ENCODE measurements around the gene KCNRG.
"Not testable (repeated sequence)": the region's sequence is repeated elsewhere in the genome, so short reads cannot be mapped to it uniquely, and the experiment has no call there.

The KCNRG gene, protein sequence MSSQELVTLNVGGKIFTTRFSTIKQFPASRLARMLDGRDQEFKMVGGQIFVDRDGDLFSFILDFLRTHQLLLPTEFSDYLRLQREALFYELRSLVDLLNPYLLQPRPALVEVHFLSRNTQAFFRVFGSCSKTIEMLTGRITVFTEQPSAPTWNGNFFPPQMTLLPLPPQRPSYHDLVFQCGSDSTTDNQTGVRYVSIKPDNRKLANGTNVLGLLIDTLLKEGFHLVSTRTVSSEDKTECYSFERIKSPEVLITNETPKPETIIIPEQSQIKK

DNA sequence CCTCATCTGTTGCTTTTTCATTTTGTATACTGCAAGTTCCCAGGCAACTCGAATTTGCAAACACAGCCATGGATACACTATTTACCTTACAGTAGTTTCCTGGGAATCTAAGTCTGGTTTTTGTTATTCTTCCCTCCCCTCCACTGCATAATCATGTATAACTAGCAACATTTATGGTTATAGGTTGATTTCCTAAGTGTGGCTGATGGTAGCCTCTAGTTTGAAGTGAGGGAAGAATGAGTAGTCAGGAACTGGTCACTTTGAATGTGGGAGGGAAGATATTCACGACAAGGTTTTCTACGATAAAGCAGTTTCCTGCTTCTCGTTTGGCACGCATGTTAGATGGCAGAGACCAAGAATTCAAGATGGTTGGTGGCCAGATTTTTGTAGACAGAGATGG lies at the start of gene KCNRG:
TSS of gene KCNRG (plus strand) at position 187 of the 400 bp plus-strand sequence. CDS start at position 237, 50 bp downstream.
- no peak for DNase-seq (ENCODE audit: low read depth)

DNA sequence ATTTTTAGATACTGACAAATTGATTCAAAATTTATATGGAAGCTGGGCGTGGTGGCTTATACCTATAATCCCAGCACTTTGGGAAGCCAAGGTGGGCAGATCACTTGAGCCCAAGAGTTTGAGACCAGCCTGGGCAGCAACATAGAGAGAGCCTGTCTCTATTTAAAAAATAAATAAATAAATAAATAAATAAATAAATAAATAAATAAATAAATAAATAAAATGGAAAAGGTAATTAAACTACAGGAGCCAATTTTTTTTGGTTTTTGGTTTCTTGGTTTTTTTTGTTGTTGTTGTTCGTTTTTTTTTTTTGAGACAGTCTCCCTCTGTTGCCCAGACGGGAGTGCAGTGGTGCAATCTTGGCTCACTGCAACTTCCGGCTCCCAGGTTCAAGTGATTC lies 47.8 kb upstream of the KCNRG start:
- DNase-seq (ENCODE audit: low read depth), result no peak

DNA sequence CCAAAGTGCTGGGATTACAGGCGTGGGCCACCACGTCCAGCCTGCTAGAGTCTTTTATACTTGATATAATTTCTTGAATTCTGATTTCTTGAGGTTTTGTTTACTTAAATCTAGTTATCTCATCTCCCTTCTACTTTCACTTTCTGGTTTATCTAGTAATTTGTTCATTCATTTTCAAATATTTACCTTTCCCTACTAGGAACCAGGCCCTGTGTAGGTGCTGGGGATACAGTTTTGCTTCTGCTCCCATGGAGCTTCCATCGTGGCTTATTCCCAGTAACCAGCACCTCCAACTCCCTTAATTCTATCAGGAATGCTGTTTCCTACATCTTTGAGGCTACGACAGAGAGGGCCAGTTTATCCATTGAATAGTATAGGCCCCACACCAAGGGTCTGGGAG lies 42.5 kb upstream of the KCNRG start:
- DNase-seq (ENCODE audit: low read depth), result no peak

DNA sequence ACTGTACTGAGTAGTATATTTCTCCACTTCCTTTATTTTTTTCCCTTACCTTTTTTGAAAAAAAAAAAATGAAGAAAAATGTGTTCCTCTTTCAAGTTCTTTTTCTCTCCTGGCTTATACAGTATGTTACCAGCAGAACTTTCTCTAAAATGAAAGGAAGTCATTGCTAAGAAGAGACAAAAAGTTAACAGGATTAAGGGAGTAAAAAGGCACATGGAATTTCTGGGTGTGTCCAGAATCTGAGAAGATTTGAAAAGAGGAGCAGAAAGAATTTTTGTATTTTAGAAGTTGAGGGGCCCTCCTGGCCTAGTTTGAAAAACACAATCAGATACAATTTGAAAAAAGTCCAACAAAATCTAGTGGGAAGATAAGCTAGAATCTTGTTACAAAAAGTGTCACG lies 39.4 kb upstream of the KCNRG start:
- no peak for DNase-seq (ENCODE audit: low read depth)

DNA sequence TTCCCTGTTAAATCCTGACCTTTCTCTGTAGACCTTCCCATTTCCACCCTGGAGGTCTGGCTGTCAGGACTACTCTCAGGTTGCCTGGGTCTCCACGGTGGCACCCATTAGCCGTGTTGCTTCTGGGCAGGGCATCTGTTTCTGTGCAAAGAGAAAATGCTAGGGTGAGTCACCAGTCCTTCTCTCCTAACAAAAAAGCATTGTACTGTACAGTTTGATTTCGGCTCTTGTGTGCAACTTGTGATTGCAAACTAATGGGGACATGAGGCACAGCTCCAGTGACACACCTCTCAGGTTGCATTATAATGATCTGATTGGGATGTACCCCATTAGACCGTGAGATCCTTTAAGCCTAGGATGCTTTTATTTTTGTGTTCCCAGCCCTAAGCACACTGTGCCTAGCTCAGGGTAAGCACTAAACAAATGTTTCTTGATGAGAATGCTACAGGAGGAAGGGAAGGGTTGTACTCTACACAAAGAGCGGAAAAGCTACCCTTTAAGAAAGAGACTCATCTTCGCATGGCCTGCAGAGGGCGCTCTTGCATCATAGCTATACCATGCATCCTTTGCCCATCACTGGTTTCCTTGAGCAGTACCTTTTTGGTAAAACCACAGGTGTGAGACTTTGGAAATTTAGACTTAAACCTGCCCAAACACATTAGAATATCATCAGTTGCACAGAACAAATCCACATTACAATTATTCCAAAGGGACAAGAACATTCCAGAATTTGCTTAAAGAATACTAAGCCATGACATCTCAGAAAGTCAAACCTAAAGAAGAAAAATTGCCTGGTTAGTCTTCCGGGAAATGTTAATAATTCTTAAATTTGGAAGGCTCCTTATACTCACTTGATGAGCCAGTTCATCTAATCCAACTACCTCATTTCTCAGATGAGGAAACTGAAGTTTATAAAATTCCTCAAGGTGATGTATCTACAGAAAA lies 38.7 kb upstream of the KCNRG start:
- peak; percentile 59 for DNase-seq (ENCODE audit: low read depth)

DNA sequence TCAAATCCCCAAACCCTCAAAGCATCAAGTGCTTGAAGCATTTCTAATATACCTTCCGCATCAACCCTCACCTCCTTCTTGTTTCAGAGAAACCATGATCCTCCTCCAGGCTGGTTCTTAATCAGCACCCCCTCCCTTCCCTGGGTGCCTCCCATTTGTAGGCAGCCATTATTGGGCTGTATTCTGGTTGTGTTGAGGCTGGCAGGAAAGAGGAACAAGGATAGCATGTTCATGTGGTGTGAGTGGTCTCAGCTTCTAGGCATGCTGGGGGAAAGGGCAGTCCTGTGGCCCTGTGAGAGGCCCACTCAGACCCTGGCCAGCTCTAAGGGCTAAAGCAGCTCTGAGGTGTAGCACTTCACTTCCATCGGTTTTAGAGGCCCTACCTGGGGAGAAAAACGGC lies 37.3 kb upstream of the KCNRG start:
- DNase-seq (ENCODE audit: low read depth), result no peak

DNA sequence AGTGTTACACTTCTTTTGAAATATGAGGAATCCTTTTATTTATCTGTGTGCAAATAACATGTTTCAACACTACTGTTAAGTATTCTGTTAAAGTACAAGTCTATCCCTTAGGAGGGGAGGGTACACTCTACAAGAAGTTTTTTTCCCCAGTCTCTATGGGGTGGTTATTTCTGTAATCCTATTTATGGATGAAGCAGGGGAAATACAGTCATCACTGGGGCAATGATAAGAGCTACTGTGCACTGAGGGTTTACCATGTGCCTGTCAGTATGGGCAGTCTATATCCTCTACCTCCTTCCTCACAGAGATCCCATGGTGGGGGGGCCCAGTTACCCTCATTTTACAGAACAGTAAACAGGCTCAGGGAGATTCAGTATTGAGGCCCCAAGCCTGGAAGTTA lies 35.0 kb upstream of the KCNRG start:
- no peak for DNase-seq (ENCODE audit: low read depth)

DNA sequence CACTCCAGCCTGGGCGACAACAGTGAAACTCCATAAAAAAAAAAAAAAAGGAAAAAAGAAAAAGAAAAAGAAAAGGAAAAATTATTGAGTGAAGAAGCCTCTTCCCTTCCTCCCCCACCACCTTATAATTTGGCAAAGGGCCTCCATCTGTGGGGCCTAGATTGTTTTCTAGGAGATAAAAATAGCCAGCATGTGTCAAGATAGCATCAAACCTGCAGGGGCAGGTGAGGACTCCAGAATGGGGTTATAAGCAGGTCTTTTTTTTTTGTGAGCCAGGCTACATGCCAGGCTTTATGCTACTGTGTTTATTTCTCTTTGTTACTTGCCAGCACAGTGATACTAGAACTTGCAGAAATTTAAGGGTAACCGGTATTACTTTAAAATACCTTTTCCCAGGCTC lies 30.1 kb upstream of the KCNRG start:
- DNase-seq (ENCODE audit: low read depth), result no peak

DNA sequence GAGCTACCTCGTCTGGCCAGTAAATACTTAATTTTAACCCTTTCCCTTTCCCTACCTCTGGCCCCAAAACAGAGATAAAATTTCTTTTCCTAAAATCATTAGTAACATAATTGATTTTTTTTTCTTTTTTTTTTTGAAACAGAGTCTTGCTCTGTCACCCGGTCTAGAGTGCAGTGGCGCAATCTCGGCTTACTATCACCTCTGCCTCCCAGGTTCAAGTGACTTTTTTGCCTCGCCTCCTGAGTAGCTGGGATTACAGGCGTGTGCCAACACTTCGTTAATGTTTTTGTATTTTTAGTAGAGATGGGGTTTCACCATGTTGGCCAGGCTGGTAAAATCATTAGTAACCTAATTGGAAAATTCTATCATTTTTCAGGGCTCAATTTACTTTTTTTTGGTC lies 28.8 kb upstream of the KCNRG start:
- DNase-seq (ENCODE audit: low read depth), result no peak

DNA sequence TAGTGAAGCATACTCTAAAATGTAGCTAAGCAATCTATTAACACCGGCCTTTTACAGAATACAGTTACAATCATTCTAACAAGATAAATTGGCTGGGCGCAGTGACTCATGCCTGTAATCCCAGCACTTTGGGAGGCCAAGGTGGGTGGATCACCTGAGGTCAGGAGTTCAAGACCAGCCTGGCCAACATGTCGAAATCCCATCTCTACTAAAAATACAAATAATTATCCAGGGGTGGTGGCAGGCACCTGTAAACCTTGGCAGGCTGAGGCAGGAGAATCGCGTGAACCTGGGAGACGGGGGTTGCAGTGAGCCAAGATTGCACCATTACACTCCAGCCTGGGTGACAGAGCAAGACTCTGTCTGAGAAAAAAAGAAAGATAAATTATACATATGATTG lies 24.6 kb upstream of the KCNRG start:
- not testable (repeated sequence) for DNase-seq (ENCODE audit: low read depth)

DNA sequence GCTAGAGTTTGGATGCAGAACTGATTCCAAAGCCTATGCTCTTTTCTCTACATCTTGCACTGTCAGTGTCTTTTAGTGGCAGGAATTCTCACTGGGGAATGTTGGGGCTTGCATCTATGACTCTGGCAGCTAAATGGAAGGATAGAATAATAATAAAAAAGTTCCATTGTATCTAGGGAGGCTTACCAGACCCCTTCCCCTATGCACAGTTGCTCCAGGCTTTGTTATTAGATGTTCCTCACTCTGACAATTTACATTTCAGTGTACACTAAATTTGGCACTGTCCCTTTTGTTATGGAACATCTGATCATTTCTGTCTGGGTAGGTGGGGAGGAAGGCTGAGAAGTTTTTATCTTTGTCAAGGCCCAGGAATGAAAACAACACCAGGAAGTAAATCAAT lies 22.1 kb upstream of the KCNRG start:
- DNase-seq (ENCODE audit: low read depth), result no peak

DNA sequence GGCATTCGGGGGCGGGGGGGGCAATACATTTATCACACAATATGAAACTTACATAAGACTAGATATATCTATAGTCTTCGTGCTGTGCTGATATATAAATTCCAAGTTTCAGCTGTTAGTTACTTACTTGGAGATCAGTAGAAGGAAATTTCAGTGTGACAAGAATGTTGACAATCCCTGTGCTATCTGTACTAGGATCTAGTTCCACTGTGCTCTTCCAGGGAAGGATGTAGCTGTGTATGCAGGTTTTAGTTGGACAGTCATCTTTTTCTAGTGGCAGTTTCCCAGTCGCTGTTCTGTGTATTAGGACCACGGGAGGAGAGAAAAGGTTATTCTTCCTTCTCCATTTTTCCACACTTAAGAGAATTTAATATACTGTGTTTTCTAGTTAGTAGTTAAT lies 21.6 kb upstream of the KCNRG start:
- no peak for DNase-seq (ENCODE audit: low read depth)

DNA sequence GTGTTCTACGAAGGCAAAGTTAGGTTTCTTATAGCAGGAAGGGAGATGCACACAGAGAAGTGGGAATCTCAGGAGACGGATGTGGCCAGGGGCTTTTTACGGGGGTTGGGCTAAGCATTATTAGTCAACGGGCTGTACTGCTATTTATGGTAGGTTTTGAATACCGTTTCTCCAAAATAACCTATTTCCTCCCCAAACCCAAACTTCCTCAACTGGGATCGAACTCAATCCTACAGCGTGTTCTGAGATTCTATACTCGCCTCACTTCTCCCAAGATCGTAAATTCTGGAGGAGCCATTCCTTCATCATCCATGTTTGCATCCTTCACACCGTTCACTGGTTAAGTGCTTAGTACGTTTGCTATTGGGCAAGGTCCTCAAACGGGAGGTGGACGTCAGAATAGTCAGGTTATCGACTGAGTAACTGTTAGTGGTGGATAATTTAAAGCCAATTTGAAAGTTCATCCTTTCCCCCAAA lies 19.6 kb upstream of the KCNRG start:
- no peak for DNase-seq (ENCODE audit: low read depth)

DNA sequence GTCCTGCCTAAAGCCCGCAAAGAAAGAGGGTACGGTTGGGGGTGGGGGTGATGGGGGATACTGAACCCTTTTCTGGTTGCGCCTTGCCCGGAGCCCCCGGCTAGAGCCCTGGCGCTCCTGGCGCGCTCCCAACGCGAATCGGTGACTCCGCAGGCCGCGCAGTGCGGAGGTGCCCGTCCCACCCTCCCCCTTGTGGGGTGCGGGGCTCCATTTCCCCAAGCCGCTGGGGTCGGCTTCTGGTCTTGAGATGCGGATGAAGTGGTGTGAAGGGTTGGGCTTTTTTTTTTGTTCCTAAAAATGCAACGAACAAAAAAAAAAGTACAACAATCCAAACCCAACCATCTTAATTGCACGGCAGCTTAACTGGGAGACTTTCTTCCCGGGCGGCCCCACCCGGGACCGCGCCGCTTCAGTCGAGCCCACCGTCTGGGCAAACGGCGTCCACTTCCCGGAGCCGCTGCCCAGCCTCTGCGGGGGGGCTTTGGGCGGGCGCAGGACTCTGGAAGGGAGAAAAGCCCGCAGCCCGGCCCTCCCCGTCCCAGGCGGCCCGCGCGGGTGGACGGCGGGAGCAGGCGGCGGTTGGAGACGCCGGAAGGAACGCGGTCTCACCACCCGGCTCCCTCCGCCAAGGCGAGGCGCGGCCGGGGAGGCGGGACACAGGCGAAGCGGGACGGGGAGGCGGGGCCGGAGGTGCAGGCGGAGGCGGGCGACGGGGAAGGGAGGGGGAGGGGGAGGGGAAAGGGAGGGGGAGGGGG lies 18.9 kb upstream of the KCNRG start:
- DNase-seq (ENCODE audit: low read depth), result peak; percentile 81

DNA sequence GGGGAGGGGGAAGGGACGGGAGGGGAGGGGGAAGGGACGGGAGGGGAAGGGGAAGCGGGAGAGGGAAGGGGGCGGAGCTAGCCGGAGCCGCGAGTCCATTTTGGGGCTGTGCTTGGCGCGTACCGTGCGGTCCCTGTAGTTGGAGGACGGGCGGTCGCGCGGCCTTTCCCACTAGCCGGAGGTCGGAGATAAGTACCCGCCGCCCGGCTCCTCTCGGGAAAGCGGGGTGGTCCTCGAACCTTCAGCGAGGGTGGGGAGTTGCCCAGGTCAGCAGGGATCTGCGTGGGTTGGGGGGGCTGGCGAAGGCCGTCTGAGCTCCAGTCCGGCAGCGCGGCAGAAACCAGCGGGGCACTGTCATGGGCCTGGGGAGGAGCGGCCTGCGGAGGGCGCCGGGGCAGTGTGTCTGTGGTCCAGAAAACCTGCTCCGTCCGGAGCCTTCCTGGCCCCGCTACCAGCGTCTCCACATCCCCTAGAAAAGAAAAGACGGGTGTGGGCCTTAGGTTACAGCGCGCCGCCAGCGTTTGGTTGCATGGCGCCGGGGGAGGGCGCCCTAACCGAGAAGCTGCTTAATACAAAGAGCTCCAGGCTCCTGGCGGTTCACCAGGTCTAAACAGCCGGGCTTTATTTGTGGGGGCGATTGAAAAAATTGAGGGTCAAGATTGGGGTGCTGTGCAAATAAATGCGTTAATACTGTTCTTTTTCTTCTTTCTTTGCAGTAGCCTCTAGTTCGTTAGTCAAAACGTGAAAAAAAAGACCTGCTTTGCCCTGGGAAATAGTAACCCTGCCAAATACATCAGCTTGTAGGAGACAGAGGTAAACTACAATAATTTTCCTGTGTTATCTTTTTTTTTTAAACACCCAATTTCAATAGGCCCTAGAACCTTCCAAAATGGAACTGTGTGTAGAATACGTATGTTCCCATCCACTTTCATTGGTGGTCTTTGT lies 18.0 kb upstream of the KCNRG start, which contains the start of gene TRIM13:
TSS of gene TRIM13 (plus strand) at position 92 of the 945 bp plus-strand sequence. CDS start 14,899 bp downstream, outside the sequence.
- DNase-seq (ENCODE audit: low read depth), result peak; percentile 73

DNA sequence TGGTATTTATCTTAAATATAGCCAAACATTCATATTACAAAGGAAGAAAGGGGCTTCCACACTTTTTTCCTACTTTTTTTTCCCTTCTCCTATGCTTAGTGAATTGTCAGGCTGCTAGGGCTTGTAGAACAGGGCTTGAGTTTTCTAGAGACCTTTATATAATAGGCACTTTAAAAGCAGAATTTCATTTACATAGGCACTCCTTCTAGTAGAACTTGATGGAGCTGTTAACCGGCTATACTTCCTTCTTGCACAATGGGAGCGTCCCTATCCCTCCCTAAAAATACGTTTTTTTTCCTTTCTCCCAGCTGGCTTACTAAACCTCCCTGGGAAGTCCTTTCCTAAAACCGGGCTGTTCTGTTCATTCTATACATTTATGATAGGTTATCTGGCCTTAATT lies 17.3 kb upstream of the KCNRG start:
- DNase-seq (ENCODE audit: low read depth), result no peak

DNA sequence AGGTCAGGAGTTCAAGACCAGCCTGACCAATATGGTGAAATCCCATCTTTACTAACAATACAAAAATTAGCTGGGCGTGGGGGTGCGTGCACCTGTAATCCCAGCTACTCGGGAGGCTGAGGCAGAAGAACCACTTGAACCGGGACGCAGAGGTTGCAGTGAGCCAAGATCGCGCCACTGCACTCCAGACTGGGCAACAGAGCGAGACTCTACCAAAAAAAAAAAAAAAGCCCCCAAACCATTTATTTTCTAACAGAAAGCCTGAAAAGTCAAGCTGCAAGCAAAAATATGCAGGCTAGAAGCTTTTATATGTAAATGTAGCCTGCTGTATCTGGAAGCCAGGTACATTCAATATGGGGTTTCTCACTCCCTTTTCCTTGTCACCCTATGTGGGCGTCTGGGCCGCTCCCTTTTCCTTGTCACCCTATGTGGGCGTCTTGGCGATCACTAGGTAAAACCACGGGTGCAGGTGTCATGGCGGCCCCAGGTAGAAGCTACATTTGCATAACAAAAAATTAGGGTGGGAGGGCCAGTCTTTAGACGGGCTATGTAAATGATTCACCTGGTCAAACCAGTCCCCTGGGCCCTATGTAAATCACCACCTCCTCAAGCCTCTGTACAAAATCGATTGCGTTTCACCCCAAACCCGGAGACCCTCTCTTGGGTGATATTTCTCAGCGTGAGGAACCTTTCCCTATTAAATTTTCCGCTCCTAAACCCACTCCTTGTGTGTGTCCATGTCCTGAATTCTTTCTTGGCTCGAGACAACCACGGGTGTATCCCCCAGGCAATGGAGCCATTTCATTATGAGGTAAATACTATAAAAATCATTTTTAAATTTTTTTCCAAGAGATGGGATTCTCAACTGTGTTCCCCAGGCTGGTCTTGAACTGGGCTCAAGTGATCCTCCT lies 16.3 kb upstream of the KCNRG start:
- DNase-seq (ENCODE audit: low read depth), result no peak

DNA sequence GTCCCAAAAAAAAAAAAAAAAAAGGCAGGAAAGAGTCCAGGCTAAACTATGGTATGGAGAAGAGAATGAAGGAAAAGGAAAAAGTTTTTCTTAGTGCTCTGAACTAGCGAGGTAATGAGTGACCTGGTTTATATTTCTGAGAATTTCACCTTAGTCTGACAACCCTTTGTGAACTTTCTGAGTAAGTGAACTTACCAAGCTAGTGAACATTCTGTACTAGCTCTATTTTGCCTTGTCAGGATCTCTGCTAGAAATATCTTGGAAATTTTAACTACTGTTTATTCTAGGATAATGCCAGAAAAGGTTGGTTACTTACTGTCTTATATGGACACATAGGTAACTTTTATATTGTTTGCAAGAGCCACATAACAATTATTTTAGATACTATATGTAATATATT lies 14.0 kb upstream of the KCNRG start:
- DNase-seq (ENCODE audit: low read depth), result no peak

DNA sequence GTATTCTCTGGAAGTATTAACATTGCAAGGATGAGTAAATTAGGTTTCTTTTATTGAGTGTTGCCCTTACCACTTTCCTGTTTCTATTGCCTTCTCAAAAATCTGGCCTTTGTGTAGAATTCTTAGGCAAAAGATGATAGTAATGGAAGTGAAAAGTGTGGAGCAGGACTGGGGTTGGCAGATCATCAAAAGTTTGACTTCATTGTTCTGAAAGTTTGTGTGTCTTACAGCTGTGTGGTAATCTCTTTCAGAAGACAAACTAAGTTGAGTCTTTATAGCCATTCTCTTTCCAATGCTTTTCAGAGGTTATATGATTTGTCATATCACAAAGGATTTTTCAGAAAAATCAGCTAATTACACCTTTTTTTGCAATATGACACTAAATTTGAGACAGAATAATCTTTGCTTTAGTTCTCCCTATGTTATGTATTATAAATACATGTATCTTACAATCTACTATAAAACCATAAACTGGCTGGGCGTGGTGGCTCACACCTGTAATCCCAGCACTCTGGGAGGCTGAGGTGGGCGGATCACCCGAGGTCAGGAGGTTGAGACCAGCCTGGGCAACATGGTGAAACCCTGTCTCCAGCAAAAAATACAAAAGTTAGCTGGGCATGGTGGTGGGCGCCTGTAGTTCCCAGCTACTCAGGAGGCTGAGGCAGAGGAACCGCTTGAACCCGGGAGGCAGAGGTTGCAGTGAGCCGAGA lies 8.7 kb upstream of the KCNRG start:
- DNase-seq (ENCODE audit: low read depth), result no peak
